ENCODE results near the gene TFF2. TPM values are rescaled to one million over a fixed set of nuclear protein-coding genes. Genes with fewer than 3 reads are reported as not detected.

TFF2 gene
- total and polyA plus RNA-seq, 2 donors, result 0.41 TPM; not detected in 1

GRCh38 chr21:42321231-42321630 is 29.6 kb downstream of the TFF2 start:
- Histone ChIP-seq H3K36me3 (ENCODE audit: control insufficient read depth in 2 of 2, insufficient read depth in 2 of 2, low read length in 1 of 2) (no peaks in the 10 kb centered on the region), H3K27ac (ENCODE audit: low read depth in 1 of 2, low read length in 1 of 2) (no peak overlapping the region), H3K27me3 (ENCODE audit: control insufficient read depth in 2 of 2, insufficient read depth in 1 of 2, low read length in 1 of 2) (no peaks in the 10 kb centered on the region), H3K9me3 (ENCODE audit: control insufficient read depth in 2 of 2, insufficient read depth in 1 of 2, low read length in 1 of 2) (peaks cover 0 to 4% of the 10 kb centered on the region in 2 donors), H3K4me1 (ENCODE audit: control insufficient read depth in 2 of 2, insufficient read depth in 2 of 2, low read length in 2 of 2) (peaks cover 7 to 12% of the 10 kb centered on the region in 2 donors), H3K4me3 (ENCODE audit: low read length in 2 of 2) (no peak overlapping the region)
- DNase-seq (ENCODE audit: low read depth in 6 of 9, low spot score in 9 of 9), result no peak
- WGBS, result 96% methylated on average over 10 of the region's 10 CpGs

GRCh38 chr21:42320791-42321190 is 30.0 kb downstream of the TFF2 start:
- Histone ChIP-seq H3K4me3 (ENCODE audit: low read length in 2 of 2) (no peak overlapping the region), H3K4me1 (ENCODE audit: control insufficient read depth in 2 of 2, insufficient read depth in 2 of 2, low read length in 2 of 2) (peaks cover 7 to 12% of the 10 kb centered on the region in 2 donors), H3K27me3 (ENCODE audit: control insufficient read depth in 2 of 2, insufficient read depth in 1 of 2, low read length in 1 of 2) (no peaks in the 10 kb centered on the region), H3K36me3 (ENCODE audit: control insufficient read depth in 2 of 2, insufficient read depth in 2 of 2, low read length in 1 of 2) (no peaks in the 10 kb centered on the region), H3K27ac (ENCODE audit: low read depth in 1 of 2, low read length in 1 of 2) (no peak overlapping the region), H3K9me3 (ENCODE audit: control insufficient read depth in 2 of 2, insufficient read depth in 1 of 2, low read length in 1 of 2) (peaks cover 0 to 4% of the 10 kb centered on the region in 2 donors)
- WGBS, result 97% methylated on average over 8 of the region's 8 CpGs
- DNase-seq (ENCODE audit: low read depth in 6 of 9, low spot score in 9 of 9), result no peak

- WGBS, result 75% methylated on average over 17 of the region's 17 CpGs
- H3K9me3 ChIP-seq (ENCODE audit: control insufficient read depth in 2 of 2, insufficient read depth in 1 of 2, low read length in 1 of 2), result peaks cover 0 to 4% of the 10 kb centered on the region in 2 donors
Measured at GRCh38 chr21:42319851-42320572, 30.8 kb downstream of the TFF2 start.

GRCh38 chr21:42319376-42319775 is 31.4 kb downstream of the TFF2 start:
- WGBS, result 14% methylated on average over 10 of the region's 10 CpGs
- no peaks in the 10 kb centered on the region for H3K36me3 ChIP-seq (ENCODE audit: control insufficient read depth in 2 of 2, insufficient read depth in 2 of 2, low read length in 1 of 2)
- H3K4me1 ChIP-seq (ENCODE audit: control insufficient read depth in 2 of 2, insufficient read depth in 2 of 2, low read length in 2 of 2), result peaks cover 7 to 15% of the 10 kb centered on the region in 2 donors
- no peak overlapping the region for H3K4me3 ChIP-seq (ENCODE audit: low read length in 2 of 2)
- peaks cover 0 to 4% of the 10 kb centered on the region in 2 donors for H3K9me3 ChIP-seq (ENCODE audit: control insufficient read depth in 2 of 2, insufficient read depth in 1 of 2, low read length in 1 of 2)
- H3K27me3 ChIP-seq (ENCODE audit: control insufficient read depth in 2 of 2, insufficient read depth in 1 of 2, low read length in 1 of 2), result no peaks in the 10 kb centered on the region
- H3K27ac ChIP-seq (ENCODE audit: low read depth in 1 of 2, low read length in 1 of 2), result no peak overlapping the region
- peak in 1 of 9 donors; percentile 42 for DNase-seq (ENCODE audit: low read depth in 6 of 9, low spot score in 9 of 9)

More at GRCh38 chr21:42319851-42320572, 30.8 kb downstream of the TFF2 start:
- H3K36me3 ChIP-seq (ENCODE audit: control insufficient read depth in 2 of 2, insufficient read depth in 2 of 2, low read length in 1 of 2), result no peaks in the 10 kb centered on the region
- H3K4me3 ChIP-seq (ENCODE audit: low read length in 2 of 2), result no peak overlapping the region
- H3K27me3 ChIP-seq (ENCODE audit: control insufficient read depth in 2 of 2, insufficient read depth in 1 of 2, low read length in 1 of 2), result no peaks in the 10 kb centered on the region
- H3K27ac ChIP-seq (ENCODE audit: low read depth in 1 of 2, low read length in 1 of 2), result no peak overlapping the region
- peaks cover 7 to 13% of the 10 kb centered on the region in 2 donors for H3K4me1 ChIP-seq (ENCODE audit: control insufficient read depth in 2 of 2, insufficient read depth in 2 of 2, low read length in 2 of 2)
- DNase-seq (ENCODE audit: low read depth in 6 of 9, low spot score in 9 of 9), result no peak

GRCh38 chr21:42317826-42318746 is 32.7 kb downstream of the TFF2 start:
- Histone ChIP-seq H3K36me3 (ENCODE audit: control insufficient read depth in 2 of 2, insufficient read depth in 2 of 2, low read length in 1 of 2) (no peaks in the 10 kb centered on the region), H3K27ac (ENCODE audit: low read depth in 1 of 2, low read length in 1 of 2) (no peak overlapping the region), H3K4me3 (ENCODE audit: low read length in 2 of 2) (no peak overlapping the region), H3K9me3 (ENCODE audit: control insufficient read depth in 2 of 2, insufficient read depth in 1 of 2, low read length in 1 of 2) (peaks cover 0 to 4% of the 10 kb centered on the region in 2 donors), H3K27me3 (ENCODE audit: control insufficient read depth in 2 of 2, insufficient read depth in 1 of 2, low read length in 1 of 2) (no peaks in the 10 kb centered on the region), H3K4me1 (ENCODE audit: control insufficient read depth in 2 of 2, insufficient read depth in 2 of 2, low read length in 2 of 2) (peaks cover 7 to 25% of the 10 kb centered on the region in 2 donors)
- no peak for DNase-seq (ENCODE audit: low read depth in 6 of 9, low spot score in 9 of 9)
- 95% methylated on average over 20 of the region's 20 CpGs for WGBS

- Histone ChIP-seq H3K4me1 (ENCODE audit: control insufficient read depth in 2 of 2, insufficient read depth in 2 of 2, low read length in 2 of 2) (peaks cover 7 to 30% of the 10 kb centered on the region in 2 donors), H3K9me3 (ENCODE audit: control insufficient read depth in 2 of 2, insufficient read depth in 1 of 2, low read length in 1 of 2) (peaks cover 0 to 4% of the 10 kb centered on the region in 2 donors), H3K36me3 (ENCODE audit: control insufficient read depth in 2 of 2, insufficient read depth in 2 of 2, low read length in 1 of 2) (no peaks in the 10 kb centered on the region), H3K4me3 (ENCODE audit: low read length in 2 of 2) (no peak overlapping the region), H3K27me3 (ENCODE audit: control insufficient read depth in 2 of 2, insufficient read depth in 1 of 2, low read length in 1 of 2) (no peaks in the 10 kb centered on the region), H3K27ac (ENCODE audit: low read depth in 1 of 2, low read length in 1 of 2) (no peak overlapping the region)
- DNase-seq (ENCODE audit: low read depth in 6 of 9, low spot score in 9 of 9), result no peak
- 97% methylated on average over 8 of the region's 8 CpGs for WGBS
Measured at GRCh38 chr21:42317341-42317741, 33.5 kb downstream of the TFF2 start.

GRCh38 chr21:42316891-42317290 is 33.9 kb downstream of the TFF2 start:
- H3K4me1 ChIP-seq (ENCODE audit: control insufficient read depth in 2 of 2, insufficient read depth in 2 of 2, low read length in 2 of 2), result peaks cover 7 to 30% of the 10 kb centered on the region in 2 donors
- no peak overlapping the region for H3K4me3 ChIP-seq (ENCODE audit: low read length in 2 of 2)
- H3K36me3 ChIP-seq (ENCODE audit: control insufficient read depth in 2 of 2, insufficient read depth in 2 of 2, low read length in 1 of 2), result no peaks in the 10 kb centered on the region
- peaks cover 0 to 4% of the 10 kb centered on the region in 2 donors for H3K9me3 ChIP-seq (ENCODE audit: control insufficient read depth in 2 of 2, insufficient read depth in 1 of 2, low read length in 1 of 2)
- no peak for DNase-seq (ENCODE audit: low read depth in 6 of 9, low spot score in 9 of 9)
- WGBS, result 96% methylated on average over 16 of the region's 16 CpGs
- no peaks in the 10 kb centered on the region for H3K27me3 ChIP-seq (ENCODE audit: control insufficient read depth in 2 of 2, insufficient read depth in 1 of 2, low read length in 1 of 2)
- H3K27ac ChIP-seq (ENCODE audit: low read depth in 1 of 2, low read length in 1 of 2), result no peak overlapping the region

GRCh38 chr21:42315296-42315891 is 35.4 kb downstream of the TFF2 start, which contains the start of gene TFF3:
Gene TFF3, minus strand, starts transcription at chr21:42315409. Its CDS starts 35 bp downstream, at chr21:42315374.
- peaks cover 0 to 4% of the 10 kb centered on the region in 2 donors for H3K9me3 ChIP-seq (ENCODE audit: control insufficient read depth in 2 of 2, insufficient read depth in 1 of 2, low read length in 1 of 2)
- no peak within 1 kb of the TSS for H3K4me3 ChIP-seq (ENCODE audit: low read length in 2 of 2)
- no peak within 1 kb of the TSS for H3K27ac ChIP-seq (ENCODE audit: low read depth in 1 of 2, low read length in 1 of 2)
- H3K4me1 ChIP-seq (ENCODE audit: control insufficient read depth in 2 of 2, insufficient read depth in 2 of 2, low read length in 2 of 2), result peaks cover 7 to 30% of the 10 kb centered on the region in 2 donors
- no peaks in the 10 kb centered on the region for H3K36me3 ChIP-seq (ENCODE audit: control insufficient read depth in 2 of 2, insufficient read depth in 2 of 2, low read length in 1 of 2)
- no peak for DNase-seq (ENCODE audit: low read depth in 6 of 9, low spot score in 9 of 9)
- 95% methylated on average over 15 of the region's 15 CpGs for WGBS
- no peaks in the 10 kb centered on the region for H3K27me3 ChIP-seq (ENCODE audit: control insufficient read depth in 2 of 2, insufficient read depth in 1 of 2, low read length in 1 of 2)

All from thymus (tissue), 11 donors.